GM18498 (cell line): ENCODE results near the gene CRYBG2.
"Not testable (repeated sequence)": the region's sequence is repeated elsewhere in the genome, so short reads cannot be mapped to it uniquely, and the experiment has no call there.

Source experiments
- ATAC-seq: cut with Tn5 transposase; IDR thresholded peaks from one replicate; pipeline ENCODE4 v1.9.1; 2021; ENCODE audit warnings: mild to moderate bottlenecking, moderate library complexity; ENCODE audit not compliant: unreplicated experiment

Gene CRYBG2

DNA sequence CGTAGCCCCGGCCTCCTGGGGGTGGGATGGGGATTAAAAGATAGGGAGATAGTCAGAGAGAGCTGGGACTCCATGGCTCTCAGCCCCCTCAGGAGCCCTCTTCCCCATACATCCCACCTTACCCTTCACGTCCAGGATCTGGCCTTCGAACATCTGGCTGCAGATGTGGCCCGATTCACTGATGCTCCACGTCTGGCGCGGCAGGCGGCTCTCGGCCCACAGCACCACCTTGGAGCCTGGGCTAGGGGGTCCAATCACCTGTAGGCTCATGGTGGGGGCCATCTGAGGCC is 31.9 kb downstream of the CRYBG2 start:
- ATAC-seq, result no peak

DNA sequence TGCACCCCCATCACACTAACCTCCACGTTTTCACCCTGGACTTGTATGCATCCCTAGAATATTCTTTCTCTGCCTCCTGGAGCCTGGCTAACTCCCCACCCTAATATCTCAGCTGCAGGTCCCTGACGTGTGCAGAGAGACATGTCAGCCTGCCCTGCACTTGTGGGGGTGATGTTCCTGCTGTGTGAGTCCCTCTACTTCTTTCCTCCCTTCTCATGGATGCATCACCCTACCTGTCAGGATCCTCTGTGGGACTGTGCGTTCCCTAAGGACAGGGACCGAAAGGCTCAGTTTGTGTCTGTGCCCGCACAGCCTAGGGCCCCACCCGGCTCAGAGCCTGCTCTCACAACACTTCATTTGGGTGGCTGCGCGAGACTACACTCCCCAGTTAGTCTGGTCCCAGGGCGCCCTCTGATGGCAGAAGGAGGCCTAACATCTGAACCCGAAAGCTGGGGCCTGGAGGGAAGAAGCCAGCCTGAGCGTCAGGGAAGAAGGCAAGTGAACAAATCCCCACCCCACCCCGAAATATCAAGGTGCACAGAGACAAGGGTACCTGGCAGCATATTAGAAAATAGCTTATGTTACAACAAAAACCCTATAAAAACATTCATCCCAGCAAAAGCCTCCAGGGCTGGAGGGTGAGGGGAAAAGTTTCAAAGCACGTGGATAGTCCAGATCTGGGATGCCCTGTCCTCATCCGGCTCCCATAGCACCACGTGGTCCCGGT is 32.5 kb downstream of the CRYBG2 start:
- ATAC-seq, result peak; percentile 51

DNA sequence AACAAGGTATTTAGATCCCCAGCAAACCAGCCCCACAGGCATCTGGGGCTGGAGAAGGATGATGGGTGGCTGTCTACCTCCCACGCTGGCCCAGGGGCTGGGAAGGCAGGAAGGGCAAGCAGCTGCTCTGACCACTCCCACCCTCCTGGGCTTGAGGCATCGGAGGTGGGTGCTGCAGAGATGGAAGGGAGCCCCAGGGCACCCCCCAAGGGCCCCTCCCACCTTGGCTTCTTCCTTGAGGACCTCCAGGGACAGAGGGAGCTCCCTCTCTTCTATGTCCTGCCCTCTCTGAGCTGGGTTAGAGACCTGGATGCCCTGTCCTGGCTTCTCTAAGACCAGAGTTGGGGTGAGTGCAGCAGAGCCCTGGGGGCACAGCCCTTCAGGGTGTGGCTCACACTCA is 33.0 kb downstream of the CRYBG2 start:
- ATAC-seq, result peak; percentile 7

DNA sequence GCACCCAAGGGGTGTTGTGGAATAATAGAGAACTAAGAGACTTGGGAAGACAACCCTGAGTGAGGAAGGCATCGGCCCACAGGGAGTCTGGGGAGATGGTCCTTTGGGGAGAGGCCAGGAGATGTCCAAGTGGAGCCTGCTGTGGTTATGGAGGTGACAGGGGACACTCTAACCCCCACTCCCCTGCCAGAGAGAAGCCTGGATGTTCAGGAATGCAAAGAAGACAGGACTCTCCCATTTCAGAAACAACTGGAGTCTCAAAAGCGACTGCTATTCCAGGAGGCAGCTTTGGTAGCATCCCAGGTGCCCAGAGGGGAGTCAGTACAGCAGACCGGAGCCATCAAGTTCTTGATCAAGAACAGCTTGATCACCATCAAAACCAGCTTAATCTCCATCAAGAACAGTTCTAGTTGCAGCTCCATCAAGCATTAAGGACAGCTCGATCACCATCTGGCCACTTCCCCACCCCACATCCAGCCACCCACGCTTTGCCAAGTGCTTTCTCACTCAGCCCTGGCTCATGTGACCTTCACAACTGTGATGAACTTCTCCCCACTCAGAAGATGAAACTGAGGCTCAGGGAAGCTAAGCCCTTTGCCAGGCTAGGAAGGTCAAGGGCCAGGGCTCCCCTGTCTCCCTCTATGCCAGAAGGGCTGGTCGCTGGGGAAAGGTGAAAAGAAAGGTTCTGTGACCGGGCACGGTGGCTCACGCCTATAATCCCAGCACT is 35.4 kb downstream of the CRYBG2 start:
- no peak for ATAC-seq

DNA sequence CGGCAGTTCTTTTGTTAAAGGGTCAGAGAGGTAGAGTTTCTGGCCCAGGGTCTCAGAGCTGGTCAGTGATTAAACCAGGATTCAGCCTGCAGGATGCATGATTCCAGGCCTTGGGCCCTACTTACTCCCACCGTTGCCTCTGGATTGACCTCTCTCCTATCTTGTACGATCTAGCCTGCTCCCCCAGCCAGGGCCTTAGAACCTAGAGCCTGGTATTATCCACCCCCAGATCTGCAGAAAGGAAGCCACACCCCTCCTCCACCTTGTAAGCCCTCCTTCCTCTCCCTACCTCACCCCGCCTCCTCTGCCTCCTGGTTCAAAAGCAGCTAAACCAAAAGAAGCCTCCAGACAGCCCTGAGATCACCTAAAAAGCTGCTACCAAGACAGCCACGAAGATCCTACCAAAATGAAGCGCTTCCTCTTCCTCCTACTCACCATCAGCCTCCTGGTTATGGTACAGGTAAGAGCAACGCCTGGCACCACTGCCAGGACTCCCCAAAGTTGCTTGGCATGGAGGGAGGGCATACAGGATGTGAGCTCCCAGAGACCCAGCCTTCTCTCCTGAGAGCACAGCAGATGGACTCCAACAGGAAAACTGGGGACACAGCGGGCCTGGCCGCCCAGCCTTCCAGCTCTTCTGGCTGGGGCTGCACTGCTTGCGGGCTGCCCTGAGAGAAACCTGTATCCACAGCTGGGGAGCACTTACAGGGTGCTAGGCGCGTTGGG is 36.2 kb downstream of the CRYBG2 start, which contains the start of gene CD52:
Gene CD52 (plus strand): TSS at position 347 of the 726 bp plus-strand sequence. CDS start 60 bp downstream, at position 407.
- ATAC-seq, result peak; percentile 39

DNA sequence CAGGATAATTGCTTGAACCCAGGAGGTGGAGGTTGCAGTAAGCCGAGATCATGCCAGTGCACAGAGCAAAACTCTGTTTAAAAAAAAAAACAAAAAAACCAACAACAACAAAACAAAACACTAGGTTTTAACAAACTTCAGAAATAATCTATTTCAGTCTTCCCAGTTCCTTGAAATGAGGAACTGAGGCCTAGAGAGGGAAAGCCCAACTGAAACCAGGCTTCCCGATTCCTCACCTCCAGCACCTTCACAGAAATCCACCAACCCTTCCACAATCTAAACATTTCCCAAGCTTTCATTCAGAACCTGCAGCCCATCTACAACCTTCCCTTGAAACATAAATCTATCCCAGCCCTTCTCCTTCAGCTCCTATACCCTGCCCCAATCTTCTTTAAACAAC is 36.8 kb downstream of the CRYBG2 start:
- no peak for ATAC-seq

DNA sequence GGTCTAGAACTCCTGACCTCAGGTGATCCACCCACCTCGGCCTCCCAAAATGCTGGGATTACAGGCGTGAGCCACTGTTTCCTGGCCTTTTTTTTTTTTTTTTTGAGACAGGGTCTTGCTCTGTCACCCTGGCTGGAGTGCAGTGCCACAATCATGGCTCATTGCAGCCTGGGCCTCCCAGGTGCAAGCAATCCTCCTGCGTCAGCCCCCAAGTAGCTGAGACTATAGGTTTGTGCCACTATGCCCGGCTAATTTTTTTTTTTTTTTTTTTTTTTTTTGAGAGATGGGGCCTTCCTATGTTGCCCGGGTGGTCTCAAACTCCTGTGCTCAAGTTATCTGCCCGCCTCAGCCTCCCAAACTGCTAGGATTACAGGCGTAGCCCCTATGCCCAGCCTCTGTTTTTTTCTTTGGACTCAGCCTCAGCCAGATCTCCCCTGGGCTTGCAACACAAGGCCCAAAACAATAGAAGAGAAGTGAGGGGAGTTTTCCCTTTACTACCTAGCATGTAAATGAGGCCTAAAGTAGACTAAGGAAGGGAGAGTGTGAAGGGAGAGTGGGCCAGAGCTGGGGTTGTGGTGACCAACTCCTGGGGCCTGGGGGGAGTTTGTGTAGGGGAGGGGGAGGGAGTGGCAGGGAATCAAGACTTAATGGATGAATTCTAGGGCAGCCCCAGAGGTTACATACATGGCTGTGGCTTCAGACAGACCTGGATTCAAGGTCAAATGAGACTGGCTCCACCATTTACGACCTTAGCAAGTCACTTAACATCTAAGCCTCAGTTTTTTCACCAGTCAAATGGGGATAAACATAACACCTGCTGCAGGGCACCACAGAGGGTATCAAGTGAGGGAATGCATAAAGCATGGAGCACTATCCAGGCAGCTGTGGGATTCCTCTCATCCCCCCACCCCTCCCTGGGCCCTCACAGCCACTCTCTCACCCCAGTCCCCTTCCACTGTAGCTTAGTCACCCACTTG is 37.8 kb downstream of the CRYBG2 start:
- ATAC-seq, result no peak

DNA sequence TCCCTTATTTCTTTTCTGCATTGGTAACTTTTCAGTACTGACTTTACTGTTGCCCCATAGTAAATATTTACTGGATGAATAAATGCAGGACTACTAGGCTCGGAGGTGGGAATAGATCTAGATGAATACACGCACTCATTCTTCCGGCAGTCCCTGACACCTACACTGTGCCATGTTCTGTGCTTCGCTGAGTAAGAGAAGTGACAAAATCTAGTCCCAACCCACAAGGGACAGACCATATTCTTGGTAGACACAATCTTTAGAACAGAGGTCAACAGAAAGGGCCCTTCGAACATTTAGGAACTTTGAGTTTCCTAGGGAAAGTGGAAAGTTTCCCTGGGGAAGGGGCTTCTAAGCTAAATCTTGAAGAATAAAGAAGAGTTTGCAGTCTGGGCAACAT is 39.4 kb downstream of the CRYBG2 start:
- no peak for ATAC-seq

DNA sequence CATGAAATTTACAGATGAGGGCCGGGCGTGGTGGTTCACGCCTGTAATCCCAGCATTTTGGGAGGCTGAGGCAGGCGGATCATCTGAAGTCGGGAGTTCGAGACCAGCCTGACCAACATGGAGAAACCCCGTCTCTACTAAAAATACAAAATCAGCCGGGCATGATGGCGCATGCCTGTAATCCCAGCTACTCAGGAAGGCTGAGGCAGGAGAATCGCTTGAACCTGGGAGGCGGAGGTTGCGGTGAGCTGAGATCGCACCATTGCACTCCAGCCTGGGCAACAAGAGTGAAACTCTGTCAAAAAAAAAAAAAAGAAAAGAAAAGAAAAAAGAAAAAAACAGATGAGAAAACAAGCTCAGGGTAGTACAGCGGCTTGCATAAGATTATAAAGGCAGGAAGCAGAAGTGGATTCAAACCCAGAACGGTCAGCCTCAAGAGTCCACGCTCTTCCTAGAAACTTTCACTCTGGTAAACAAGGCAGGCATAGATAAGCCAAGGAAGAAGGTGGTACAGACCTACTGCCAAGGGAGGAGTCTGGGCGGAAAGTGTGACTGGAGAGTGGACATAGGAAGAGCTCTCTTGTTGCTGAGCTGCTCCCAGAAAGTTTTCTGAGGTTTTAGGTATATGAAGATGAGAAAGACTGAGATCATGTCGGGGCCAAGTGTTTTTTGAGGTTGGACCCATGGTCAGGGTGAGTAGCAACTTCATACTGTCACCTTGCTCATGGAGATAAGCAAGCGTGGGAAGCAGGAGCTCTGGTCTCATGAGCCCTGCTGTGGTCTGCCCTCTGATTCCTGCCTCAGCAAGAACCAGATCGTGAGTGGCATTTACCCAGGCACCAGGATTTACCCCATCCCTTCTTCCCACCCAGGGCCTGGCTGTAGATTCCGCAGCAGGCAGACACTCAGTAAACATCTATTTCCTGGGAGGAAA is 45.7 kb downstream of the CRYBG2 start:
- not testable (repeated sequence) for ATAC-seq

DNA sequence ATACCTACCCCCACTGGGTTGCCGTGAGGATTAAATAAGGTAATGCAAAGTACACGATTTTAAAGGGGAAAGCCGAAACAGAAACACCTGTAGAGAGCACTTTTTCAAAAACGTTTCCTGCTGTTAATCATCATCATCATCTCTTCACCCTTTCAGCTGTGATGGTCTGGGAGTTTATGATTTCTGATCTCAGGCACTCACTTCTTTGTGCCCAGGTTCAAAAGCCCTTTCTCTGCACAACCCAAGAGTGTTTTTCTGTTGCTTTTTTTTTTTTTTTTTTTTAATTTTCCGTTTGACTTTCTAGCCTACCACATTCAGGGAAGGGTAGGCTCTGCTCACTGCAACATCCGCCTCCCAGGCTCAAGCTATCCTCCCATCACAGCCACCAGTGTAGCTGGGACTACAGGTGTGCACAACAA is 46.6 kb downstream of the CRYBG2 start:
- ATAC-seq, result no peak

DNA sequence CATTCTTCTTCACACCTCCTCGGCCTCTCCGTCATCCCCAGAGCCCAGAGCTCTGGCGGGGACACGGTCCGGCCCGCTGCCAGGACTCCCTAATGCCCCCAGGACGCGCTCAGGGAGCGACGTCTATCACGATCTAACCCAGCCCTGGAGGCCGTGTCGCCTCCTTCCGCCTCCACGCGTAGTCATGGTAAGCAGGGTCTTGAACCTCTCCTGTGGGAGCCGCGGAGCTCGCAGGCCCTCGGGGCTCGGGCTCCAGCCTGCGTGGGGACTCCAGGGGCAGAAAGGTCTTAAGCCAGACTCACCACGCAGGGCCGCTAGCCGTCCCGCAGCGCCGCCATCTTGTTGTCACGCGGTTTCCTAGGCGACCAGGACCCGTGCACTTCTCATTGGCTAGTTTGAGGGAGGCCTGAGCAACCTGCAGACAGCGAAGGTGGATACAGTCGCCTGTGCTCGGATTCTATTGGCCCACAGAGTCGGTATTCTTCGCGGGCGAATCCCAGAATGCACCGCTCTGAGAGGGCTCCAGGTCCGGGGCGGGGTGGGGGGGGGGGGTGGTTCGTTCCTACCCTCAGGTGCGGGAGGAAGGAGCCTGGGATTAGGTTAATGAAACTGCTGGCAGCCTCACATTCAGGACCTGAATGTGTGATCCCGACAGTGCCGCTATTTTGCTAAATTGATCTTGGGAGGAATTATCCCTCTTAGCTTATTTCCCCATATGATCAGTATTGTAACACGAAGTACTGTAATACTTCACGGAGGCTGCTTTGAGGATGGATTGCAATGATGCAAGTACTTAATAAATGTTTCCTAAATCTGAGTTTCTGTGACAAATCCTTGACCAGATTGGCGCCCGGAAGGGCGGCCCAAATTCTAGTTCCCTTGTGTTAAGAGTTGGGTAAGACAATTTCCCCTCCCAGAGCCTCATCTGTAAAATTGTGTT is 47.4 kb downstream of the CRYBG2 start, which contains the start of gene UBXN11:
Gene UBXN11 (minus strand): TSS at position 347 of the 940 bp plus-strand sequence. CDS start 3,753 bp downstream, outside the sequence.
- peak; percentile 99 for ATAC-seq

DNA sequence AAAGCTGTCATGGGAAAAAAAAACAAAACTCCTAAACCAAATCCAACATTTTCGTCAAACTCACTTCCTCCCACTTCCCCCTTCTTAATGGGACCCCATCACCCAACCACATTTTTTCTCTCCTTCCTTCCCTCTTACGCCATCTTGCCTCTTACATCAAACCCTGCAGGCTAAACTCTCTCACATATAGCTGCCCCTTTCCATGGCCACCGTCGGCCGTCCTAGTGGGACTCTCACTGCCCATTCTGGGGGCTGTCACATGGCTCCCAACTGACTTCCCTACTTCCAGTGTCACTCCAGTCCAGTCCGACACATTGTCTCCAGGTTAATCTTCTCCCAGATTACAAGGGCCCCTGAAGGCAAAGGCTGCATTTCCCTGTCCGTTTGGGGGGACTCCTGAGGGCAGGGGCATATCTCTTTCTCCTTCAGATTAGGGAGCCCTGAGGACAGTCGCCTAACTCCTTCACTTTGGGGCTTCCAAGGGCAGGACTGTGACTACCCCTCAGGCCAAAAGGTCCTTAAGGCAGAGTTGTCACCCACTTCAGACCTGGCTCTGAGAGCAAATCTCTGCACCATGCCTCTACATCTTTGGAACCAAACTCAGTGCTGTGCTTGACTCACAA is 48.2 kb downstream of the CRYBG2 start:
- peak; percentile 11 for ATAC-seq

DNA sequence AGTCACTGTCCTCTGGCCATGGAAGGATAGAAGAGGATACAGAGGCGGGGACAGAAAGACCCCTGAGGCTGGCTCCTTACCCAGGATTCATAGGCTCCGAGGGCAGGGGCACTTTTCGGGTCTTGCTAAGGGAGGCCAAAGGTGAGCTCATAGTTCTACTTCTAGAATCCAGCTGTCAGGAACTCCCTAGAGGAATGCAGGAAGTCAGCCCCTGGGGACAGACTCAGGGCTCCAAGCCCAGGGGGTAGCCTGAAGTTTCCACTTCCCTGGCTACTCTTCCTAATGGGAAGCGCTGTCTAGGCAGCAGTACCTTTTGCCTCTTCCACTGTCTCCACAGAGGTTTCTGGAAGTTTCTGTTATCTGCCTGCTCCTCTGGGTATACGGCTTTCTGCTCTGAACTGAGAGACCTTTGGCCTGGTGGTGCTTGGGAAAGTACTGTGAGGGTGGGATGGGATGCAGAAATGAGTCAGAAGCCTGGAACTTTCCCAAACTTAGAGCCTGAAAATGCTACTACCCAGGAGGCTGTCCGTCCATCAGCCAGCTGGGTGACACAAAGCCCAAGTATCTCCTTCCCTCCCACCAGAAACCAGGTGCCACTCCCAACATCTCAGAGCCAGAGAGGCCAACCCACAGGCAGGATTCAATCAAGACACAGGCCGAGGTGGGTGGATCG is 51.1 kb downstream of the CRYBG2 start:
- ATAC-seq, result no peak

DNA sequence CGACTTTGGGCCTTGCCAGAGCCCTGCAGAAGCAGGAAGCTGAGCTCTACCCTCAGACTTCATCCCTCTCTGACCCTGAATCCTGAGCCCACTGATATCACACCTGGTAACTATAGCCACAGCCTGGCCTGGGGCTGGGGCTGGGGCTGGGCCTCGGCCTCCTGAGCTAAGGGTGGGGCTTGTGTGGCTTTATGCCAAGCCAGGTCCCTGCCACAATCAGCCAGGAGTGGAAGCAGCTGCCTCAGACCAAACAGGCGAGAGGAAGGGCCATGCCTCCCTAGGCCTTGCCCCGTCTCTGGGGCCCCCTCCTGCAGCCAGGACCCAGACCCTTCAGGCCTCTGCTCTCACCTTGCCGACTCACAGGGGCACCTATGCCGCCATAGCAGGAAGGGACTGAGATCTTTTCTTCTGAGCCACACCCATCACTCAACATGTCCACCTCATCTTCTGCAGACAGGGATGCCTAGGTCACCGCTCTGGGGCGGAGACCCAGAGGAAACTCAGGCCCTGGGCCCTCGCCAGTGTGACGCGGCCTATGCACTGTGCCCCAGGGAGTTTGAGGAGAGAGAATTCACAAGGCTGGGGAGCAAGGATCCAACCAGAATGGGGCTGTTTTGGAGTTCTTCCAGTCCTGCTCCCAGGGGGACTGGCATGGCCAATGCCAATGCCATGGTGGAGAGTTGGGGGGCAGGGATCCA is 53.2 kb downstream of the CRYBG2 start:
- no peak for ATAC-seq

DNA sequence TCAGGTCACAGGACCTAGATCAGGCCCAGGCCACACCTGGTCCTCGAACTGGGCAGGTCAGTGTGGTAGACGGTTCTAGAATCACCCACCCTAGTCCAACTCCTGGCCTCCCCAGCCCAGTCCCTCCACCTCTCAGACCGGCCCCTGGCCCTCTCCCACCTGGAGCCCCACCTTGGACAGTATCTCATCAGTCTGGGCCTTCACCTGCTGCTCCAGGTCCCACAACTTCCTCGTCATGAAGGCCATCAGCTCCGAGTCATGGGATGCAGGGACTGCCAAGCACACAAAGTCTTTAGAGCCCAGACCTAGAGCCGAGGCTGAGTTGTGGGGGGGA is 56.2 kb downstream of the CRYBG2 start:
- ATAC-seq, result no peak

DNA sequence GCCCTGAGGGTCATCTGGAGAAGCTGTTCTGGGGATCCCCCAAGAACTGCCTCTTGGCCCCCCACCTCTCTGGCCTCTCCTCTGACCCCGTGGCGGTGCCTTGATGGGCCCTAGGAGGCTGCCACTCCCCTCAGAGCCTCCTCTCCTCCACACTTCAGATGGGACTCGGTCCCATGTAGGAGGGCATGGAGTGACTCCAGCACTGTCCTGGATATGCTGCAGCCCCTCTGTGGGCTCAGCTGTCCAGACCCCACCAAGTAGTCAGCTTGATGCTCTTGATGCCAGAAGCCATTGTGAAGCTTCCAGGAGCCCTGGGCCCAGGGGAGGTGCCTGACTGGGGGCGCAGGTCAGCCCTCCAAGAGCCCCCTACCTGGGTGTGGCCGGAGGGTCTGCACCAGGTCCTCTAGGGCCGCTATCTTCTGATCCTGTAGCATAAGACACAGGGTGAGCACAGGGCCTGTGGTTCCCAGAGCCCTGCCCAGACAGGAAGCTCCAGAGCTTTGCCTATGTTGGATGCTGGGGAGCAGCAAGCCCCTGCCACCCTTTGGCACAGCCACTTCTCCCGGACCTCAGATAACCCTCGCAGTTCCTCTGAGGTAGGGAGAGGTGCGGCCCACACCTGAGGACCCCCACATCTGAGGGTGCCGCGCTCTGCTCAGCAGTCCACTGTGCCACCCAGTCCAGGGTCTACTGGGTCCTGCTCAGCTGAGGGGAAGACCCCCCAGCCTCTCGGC is 56.7 kb downstream of the CRYBG2 start:
- no peak for ATAC-seq
